22Rv1 (cell line): ENCODE data around the gene EHD4.

Experiments used
- H3K27ac ChIP-seq: fragments of 450-650 bp; 2 replicates; pipeline ENCODE4 v1.5.1; 2017
- CTCF ChIP-seq: fragments of 450-650 bp; IDR thresholded peaks from 2 replicates; pipeline ENCODE4 v1.5.1; 2017; ENCODE audit warnings: mild to moderate bottlenecking
- ZFX ChIP-seq: fragments of 450-650 bp; IDR thresholded peaks from 2 replicates; pipeline ENCODE4 v1.6.1; 2017; ENCODE audit warnings: antibody characterized with exemption, borderline replicate concordance

EHD4 gene

DNA sequence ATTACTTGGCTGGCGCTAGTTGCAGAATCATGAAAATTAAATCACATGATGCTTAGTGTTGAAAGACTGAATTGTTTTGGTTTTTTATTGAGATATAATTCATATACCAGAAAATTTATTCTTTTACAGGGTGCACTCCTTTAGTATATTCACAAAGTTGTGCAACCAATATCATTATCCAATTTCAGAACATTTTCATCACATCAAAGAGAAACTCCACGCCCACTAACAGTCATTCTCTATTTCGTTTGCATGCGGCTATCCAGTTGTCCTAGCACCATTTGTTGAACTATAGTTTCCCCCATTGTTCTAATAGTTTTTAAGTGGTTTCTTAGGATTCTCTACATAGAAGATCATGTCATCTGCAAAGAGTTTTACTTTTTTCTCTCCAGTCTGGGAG is 3.7 kb downstream of the EHD4 start:
- H3K27ac ChIP-seq, result no peak overlapping the region
- TF ChIP-seq CTCF, result no peak
- TF ChIP-seq ZFX, result no peak

GRCh38 chr15:41967506-41968206 is 4.7 kb downstream of the EHD4 start:
- H3K27ac ChIP-seq, result no peak overlapping the region
- TF ChIP-seq CTCF, result no peak
- TF ChIP-seq ZFX, result no peak

DNA sequence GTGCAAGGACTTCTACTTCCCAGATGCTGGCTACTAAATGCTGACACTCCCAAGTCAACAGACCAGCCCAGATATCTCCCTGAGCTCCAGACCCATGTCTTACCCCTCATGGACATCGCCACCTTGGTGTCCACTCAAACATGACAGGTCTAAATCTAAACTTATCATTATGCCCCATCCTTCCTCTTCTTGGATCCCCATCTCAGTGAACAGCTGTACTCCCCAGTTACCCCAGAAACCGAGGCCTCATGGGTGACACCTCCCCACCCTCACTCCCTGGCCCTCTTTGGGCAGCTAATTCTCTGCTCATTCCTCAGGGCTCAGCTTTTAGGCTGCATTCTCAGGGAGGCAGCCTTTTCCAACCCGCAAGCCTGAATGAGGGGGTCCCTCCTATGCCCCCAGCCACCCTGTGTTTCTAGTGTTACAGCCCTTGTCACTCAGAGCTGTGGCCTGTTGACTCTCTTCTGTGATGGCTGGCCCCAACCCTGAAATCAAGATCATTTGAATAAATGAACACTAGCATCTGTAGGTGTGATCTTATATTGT is 5.4 kb downstream of the EHD4 start:
- TF ChIP-seq CTCF, result no peak
- no peak for TF ChIP-seq ZFX
- H3K27ac ChIP-seq, result no peak overlapping the region

DNA sequence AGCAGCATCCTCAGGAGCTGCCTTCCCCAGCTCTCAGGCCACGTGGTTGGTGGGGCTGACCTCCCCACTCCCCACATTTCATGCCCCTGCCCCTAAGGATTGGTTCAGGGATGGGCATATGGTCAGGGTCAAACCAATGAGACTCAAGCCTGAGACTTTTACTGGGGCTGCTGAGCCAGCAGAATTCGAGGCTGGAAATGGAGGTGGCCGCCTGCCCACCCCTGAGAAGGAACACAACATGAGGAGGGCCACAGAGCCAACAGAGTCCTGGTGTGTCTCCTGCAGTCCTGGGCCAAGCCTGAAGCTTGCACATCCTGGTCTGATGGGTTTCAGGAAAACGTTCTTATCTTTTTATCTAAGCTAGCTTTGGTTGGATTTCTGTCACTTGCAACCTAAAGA is 5.9 kb downstream of the EHD4 start:
- H3K27ac ChIP-seq, result no peak overlapping the region
- TF ChIP-seq CTCF (no peak), ZFX (no peak)

- TF ChIP-seq CTCF (no peak), ZFX (no peak)
- no peak overlapping the region for H3K27ac ChIP-seq
These were observed 6.6 kb downstream of the EHD4 start for GRCh38 chr15:41965441-41966413.

- no peak for TF ChIP-seq ZFX
- no peak for TF ChIP-seq CTCF
- H3K27ac ChIP-seq, result peak overlapping the region; percentile 38
These were observed 10.7 kb downstream of the EHD4 start for GRCh38 chr15:41961595-41962202.
